DMS53 treated with DMSO at 0.1 percent for 48 hours (cell line): ENCODE measurements around the gene RASL12.
"Not testable (repeated sequence)": the region's sequence is repeated elsewhere in the genome, so short reads cannot be mapped to it uniquely, and the experiment has no call there.

Experiments
- DNase-seq: peaks from one replicate; lab custom pipeline; 2025; ENCODE audit not compliant: unreplicated experiment; lab: John Stamatoyannopoulos, UW

Gene RASL12

DNA sequence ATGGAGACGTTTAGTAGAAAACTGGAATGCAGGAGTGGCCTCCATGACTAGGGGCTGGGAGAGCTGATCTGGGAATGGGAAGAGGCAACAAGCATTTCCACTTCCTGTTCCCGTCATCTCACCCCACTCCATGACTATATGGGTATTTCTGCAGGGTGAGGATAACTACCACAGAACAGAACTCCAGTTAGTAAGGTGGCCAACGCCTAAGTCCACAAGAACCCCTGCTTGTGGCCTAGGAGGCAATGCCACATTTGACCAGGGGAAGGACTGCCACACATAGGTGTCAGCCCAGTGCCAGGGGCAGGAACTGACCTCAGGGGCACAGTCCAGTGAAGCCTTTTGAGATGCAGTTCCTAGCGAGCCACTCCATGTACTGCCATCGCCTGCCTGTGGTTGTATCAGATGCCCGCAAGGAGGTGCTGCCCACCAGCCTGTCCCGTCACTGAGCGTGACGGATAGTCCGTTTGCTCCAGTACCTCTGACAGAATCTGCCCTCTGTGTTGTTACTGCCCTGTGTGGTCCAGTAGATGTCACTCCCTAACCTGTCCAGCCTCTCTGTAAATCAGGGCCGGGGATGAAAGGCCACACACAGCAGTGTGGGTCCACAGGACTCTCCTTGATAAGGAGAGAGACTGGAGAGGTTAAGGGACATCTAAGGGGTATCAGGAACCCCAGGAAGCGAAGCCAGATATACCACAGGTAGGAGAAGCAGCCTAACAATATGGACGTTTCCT, 34.8 kb downstream of the RASL12 start:
- DNase-seq, result peak; percentile 55

DNA sequence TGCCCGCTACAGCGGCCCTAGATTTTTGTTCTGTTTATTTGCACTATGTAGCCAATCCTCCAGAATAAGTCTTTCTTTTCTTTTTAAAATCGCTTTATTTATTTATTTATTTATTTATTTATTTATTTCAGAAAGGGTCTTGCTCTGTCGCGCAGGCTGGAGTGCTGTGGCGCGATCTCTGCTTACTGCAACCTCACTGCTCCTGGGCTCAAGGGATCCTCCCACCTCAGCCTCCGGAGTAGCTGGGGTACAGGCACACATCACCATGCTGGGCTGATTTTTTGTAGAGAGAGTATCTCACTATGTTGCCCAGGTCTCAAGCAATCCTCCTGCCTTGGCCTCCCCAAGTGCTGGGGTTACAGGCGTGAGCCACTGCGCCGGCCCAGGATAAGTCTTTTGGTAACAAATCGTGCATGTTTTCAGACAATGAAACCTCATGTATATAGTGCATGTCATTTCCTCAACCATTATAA, 38.0 kb downstream of the RASL12 start:
- peak; percentile 8 for DNase-seq

DNA sequence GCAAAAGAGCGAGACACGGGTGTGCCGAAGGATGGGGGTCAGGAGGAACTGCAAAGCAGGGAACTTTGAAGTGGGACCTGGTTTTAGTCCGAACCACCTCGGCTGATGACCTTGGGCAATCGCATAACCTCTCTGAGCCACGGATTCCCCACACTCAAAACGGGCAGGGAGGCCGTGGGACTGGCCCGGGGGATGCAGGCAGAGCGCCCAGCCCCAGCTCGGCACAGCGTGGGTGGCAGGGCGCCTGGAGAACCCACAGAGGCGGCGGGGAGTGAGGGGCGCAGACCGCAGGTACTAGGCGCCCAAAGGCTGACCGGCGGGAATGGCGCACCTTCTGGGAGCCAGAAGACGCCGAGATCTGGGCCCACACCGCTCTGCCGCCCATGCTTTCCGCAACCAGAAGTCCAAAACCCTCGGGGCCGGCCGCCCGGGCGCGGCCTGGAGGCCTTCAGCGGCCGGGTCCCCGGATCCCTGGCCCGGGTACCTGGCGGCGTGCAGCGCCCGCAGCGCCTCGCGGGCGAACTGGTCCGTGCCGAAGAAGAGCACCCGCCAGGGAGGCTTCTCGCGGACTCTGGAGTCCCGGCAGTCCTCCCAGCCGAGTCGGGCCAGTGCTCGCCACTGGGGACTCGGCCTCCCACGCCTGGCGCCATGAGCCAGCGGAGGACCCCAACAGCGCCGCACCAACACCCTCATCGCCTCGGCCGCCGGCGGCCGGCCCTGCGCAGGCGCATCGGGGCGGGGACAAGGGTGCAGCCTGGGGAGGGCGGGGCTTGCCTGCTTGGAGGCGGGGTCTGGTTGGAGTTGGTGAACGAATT, 38.7 kb downstream of the RASL12 start, which contains the start of gene MTFMT:
Gene MTFMT (minus strand): TSS at position 719 of the 815 bp plus-strand sequence. CDS start 26 bp downstream, at position 693.
- DNase-seq, result peak; percentile 8

DNA sequence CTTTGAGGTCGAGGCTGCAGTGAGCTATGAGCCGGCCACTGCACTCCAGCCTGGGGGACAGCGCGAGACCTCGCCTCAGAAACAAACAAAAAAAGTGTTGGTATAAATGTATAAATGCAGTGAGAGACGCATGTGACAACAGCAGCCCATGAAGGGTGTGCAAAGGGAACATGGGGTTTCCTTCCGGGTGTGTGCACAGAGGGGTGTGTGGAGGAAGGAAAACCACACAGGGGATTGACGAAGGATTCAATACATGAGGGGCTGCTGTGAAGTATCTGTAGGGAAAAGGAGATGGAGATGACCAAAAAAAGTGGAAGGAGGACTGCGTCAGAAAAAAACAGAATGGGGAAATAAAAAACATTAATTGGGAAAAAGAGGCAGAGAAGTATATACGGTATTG, 39.5 kb downstream of the RASL12 start:
- DNase-seq, result no peak

DNA sequence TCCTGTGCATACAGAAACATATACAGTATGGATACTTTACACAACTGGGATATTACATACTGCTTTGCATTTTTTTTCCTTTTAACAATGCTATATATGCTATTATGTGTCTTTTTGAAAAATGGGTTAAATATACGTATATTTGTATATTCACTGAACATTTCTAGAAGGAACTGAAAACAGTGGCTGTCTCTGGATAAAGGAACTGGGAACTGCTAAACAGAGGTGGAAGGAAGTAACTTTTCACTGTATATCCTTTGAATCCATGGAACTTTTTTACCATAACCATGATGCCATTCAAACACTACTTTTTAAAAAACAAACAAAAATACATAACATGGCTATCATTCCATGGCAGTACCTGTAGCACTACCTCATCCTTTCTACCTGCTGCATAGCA, 40.2 kb downstream of the RASL12 start:
- no peak for DNase-seq

DNA sequence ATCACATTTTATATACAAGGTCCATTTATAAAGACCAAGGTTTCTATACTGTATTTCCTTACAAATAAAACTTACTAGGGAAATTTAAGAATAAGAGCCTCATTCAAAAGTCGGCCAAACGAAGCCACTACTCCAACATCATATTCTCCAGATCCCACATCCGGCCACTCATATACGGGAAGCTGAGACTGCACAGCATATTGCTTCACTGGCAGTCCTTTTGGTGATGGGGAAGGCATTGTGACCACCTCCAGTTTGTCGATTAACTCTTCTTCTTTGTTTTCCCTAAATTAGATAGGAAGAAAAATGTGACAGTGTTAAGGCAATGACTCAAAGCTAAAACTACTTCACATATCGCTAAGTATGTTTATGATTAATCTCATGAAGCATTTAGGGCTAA, 41.0 kb downstream of the RASL12 start:
- no peak for DNase-seq

DNA sequence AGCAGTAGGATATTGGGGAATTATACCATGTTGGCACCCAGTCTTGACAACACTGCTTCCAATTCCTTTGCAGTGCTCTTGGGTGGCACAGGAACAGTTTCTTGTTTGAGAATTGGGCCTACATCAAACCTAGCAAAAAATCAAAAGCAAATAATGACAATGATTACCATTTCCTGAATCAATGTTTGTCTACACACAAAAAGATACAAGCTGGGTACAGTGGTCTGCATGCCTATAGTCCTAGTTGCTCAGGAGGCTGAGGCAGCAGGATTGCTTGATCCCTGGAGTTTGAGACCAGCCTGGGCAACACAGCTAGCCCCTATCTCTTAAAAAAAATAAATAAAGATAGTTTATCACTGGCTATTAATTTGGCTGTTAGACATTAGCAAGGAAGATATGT, 46.3 kb downstream of the RASL12 start:
- DNase-seq, result no peak

DNA sequence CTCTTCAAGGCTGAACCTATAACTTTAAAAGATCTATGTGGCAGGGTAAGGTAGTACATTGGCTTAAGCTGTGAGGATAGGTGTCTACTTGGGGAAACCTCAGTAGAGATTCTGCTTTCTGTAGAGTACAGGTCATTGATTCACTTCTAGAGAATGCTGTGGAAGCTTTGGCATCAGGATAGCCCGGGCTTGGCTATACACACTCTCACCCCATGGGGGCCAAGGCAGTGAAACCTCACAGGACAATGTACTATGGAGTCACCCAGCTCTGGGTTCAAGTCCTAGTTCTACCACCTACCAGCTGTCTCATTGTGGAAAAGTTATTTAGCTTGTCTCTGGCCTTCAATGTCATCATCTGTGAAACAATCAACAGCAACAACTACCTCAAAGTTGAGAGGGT, 47.4 kb downstream of the RASL12 start:
- DNase-seq, result no peak

DNA sequence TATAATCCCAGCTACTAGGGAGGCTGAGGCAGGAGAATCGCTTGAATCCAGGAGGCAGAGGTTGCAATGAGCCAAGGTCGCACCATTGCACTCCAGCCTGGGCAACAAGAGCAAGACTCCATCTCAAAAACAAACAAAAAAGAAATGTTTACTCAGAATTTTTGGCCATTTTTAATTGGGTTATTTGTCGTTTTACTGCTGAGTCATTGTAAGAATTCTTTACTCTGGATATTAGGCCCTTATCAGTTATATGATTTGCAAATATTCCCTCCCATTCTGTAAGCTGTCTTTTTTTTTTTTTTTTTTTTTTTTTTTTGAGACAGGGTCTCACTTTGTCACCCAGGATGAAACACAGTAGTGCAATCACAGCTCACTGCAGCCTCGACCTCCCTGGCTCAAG, 56.6 kb downstream of the RASL12 start:
- DNase-seq, result not testable (repeated sequence)

DNA sequence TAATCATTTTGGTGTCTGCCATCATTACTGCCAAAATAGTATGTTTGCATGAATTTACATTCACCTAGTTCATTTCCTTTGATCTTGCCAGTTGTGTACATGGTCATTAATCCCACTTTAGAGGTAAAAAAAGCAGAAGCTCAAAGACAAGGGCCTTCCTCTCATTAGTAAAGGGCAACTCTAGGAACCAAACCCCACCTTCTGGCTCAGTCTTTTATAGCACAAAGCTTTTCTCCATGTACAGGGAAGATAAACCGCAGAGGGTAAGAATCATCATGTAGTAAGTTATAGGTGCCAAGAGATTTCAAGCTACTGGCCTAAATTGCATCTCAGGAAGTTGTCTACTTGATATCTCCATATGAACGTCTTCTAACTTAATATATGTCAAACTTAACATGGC, 58.8 kb downstream of the RASL12 start:
- DNase-seq, result no peak

DNA sequence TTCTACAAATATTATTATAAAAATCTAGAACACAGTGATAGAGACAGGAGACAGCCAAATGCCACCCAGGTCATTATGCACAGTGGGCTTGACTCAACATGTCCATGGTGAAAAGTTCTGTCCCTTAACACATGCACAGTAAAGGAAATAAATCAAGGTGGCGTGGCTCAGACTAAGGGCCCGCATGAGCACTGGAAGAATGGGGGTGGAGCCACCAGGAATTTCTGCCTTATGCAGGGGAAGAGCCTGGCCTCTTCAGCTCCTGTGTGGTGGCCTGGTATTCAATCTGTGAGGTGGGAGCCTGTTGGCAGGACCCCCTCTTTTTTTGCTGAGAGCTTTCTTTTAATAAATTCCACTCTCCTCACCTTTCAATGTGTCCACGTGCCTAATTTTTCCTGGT, 60.9 kb downstream of the RASL12 start:
- no peak for DNase-seq

DNA sequence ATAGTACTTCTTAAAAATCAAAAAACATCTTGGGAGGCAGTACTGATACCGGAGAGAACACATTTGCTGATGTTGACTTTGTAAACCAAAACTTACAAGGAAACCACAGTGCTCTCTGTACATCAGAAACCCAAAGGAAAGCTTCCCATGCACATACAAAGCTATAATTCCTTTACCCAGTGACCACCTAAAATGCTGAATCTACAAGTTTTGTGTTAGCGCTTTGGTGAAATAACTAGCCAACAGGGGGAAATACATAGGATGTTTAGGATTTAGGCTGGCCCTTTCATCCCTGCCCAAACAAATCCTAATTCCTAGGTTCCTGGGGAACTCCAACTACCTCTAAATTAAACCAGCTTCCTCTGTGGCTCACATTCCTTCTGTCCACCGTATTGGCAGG, 62.8 kb downstream of the RASL12 start:
- no peak for DNase-seq
